NCI-H2196 treated with DMSO at 0.1 percent for 48 hours (cell line): ENCODE results near the gene DGKK.
"Not testable (repeated sequence)": the region's sequence is repeated elsewhere in the genome, so short reads cannot be mapped to it uniquely, and the experiment has no call there.

Experiments
- DNase-seq: peaks from one replicate; lab custom pipeline; 2025; ENCODE audit not compliant: unreplicated experiment; lab: John Stamatoyannopoulos, UW

Gene DGKK

DNA sequence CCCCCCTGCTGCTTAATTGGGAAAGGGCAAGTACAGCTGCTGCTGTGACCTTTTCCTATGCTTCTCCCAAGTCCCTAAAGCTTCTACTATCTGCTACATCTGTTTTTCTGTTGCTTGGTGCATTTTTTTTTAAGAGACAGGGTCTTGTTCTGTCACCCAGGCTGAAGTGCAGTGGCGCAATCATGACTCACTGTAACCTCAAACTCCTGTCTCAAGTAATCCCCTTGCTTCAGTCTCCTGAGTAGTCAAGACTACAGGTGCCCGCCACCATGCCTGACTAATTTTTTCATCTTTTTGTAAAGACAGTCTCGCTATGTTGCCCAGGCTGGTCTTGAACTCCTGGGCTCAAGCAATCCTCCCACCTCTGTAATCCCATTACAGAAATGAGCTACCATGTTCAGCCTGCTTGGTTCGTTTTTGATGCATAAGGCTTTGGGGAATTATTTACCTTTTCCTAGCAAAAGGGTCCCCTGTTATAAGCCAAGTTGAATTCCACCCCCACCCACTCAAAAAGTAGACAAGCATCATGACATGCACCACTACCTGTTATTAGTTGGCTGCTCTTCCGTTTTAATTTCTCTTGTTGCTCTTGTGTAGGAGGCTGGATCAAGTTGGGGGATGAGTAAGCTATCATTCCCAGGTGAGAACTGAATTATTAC, 39.6 kb downstream of the DGKK start:
- DNase-seq = no peak

- no peak for DNase-seq
Measured at GRCh38 chrX:50428174-50428573, 42.5 kb downstream of the DGKK start.

GRCh38 chrX:50407976-50408375, 62.6 kb downstream of the DGKK start:
- DNase-seq = no peak

- DNase-seq = no peak
Measured at GRCh38 chrX:50403903-50404302, 66.7 kb downstream of the DGKK start.

DNA sequence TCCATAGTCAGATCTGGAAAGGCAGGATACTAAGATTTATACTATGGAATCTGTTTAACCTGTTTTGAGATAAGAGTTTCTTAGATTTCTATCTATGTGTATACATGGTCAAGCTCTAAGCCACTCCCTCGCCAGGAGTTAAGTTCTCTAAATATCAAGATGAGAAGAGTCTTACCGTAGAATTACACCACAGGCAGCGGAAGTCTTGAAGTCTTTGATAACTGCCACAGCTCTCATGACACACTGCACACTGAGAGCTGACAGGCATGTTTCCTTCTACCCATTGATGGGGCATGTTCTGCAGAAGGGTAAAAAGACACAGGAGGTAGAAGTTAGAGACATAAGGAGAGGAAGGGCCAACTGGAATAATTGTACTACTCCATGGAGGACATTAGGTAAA, 67.7 kb downstream of the DGKK start:
- DNase-seq = no peak

DNA sequence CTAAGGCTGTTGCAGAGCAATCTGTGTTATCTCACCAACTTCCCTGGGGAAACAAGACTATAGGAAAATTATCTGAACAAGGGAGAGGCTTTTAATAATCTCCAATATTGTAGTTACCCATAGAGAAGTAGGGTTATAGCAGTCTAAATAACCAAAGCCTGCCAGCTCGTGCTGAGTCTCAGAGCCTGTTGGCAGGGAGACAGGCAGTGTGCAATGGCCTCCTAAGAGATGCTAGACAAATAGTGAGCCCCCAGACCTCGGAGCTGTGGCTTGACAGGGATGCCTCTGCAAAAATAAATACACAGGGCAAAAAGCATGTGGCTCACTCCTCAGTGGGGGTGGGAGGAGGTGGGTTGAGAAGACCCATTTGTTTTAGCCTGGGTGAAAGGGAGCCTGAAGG, 76.7 kb downstream of the DGKK start:
- no peak for DNase-seq

DNA sequence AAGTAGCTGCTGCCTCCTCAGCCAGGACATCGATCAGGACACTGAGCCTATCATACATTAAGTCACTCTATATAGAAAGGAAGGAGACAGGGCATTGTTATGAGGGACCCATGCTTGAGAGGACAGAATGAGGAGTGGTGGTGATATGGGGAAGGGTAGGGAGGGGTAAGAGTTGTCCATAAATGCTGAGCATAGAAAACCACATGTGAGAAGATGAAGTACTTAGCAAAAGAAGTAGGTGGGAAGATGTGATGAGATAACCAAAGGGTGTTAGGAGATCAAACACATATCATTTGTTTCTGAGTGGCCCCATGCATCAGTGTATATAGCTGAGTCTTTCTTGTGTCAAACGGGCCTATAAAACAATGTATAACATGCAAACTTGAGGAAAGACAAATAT, 84.1 kb downstream of the DGKK start:
- DNase-seq = no peak

DNA sequence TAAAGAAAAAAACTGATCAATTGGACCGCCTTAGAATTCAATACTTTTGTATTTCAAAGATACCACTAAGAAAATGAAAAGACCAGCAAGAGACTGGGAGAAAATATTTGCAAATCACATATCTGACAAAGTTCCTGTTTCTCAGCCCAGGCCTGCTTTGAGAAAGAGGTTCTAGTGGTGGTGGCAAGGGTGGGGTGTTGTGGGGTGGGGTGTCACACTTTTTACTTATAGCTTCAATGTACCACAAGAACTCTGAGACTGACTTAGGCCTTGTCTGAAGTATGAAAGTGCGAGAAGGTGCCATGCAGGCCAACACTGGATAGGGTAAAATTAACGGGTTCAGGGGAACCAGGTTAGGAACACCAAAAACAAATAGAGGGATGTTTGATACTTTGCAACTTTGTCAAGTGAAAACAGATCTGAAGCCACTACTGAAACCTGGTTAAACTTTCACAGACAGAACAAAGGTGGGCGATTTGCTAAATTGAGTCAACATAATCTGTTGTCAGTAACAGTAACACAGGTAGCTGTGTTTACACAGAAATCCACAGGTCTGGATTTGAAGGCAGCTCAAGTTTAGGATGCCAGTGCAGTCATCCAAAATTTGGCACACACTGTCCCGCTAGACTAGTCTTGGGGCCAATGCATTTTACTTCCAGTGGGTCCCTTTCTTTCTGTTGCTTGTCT, 88.8 kb downstream of the DGKK start:
- DNase-seq = no peak

DNA sequence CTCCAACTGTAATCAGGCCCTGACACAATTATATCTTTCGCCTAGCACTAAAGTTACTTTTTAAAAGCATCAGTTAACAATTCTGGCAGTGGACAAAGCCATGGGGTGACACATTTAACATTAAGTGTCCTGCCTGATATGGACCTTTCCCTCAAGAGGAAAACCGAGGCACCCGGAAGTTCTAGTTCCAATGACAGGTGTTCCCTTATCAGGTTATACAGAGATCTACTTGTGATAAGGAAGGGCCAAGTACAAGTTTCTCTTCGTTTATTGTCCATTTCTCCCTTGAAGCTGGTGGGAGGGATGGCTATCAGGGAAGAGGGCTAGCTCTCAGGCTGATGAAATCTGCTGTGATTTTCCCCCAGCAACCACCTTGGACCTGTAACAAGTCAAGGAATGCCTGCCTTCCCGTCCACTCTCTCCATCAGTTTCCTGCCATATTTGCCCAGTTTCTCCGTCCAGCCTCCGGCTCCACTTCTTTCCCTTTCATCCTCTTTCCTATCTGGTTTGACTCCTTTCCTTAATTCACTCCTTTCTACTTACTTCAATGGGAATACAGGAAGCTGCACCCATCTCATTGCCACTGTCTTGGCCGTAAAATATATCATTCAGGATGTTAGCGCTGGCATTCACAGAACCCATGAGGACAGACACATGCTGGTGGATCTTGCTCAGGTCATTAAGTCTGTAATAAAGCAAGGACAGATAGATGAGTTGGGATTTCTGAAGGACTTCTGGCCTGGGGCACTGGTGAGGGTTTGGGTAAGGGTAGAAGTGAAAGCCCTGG, 95.0 kb downstream of the DGKK start:
- DNase-seq = no peak

DNA sequence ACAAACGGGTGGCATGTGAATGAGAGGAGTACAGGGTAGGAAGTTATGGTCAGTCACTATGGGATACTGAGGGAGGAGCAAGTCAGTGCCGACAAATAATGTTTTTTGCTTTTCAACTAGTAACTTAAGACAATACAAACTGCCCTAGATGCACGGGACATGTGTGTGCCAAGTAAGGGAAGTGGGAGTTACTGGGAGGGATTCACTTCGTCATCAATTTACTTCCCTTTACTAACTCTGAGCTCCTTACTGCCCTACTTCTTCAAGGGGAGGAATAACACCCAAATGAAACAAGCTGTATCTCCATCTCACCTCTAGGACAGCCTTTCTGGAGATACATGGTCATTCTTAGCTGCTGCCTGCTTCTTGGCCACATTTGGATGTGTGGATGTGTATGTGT, 97.7 kb downstream of the DGKK start:
- DNase-seq = no peak

GRCh38 chrX:50343917-50344316, 126.7 kb downstream of the DGKK start:
- DNase-seq = no peak

DNA sequence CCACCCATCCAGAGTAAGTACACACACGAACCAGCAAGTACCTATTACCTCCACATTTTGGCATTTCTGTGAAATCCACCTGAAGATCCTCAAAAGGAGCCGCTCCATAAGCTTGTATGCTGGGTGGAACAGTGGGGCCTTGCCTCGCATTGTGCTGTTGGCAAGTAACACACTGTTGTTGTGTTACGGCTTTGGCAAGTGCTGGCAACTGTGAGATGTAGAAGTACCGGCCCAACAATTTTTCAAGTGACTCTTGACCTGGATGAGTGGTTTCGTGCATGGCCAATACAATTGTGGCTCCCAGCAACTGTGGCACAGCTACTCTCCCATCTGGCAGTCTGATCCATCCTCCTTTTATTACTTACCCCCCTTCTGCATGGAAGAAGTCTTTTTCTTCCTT, 137.3 kb downstream of the DGKK start:
- DNase-seq = no peak

- DNase-seq = not testable (repeated sequence)
Measured at GRCh38 chrX:50332668-50333067, 138.0 kb downstream of the DGKK start.

DNA sequence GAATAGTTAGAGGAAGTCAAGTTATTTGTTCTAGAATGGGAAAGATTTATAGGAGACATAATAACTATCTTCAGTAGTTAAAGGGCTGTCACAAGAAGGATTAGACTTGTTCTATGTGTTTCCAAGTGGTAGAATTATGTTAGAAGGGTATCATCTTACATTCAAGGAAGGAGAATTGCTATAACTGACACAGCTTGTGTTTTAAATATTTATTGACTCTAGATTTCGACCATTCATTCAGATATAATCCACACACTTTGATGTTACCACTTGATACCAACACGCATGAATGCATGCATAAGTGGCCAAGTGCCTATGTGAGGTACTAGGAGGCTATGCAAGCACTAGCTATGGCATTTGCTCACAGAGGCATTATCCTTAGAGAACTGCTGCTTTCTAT, 143.4 kb downstream of the DGKK start:
- no peak for DNase-seq
